Activated CD8-positive, alpha-beta T cell treated with anti-CD3 and anti-CD28 coated beads for 36 hours (primary cell): ENCODE data around the gene LGALS7B. TPM values are rescaled to one million over a fixed set of nuclear protein-coding genes. Genes with fewer than 3 reads are reported as not detected.
"Not testable (repeated sequence)": the region's sequence is repeated elsewhere in the genome, so short reads cannot be mapped to it uniquely, and the experiment has no call there.

Source experiments
- ATAC-seq: fragments of 200-7000 bp; cut with Tn5 transposase; one replicate; pipeline ENCODE4 v1.10.0; 2021; ENCODE audit warnings: mild to moderate bottlenecking, moderate library complexity
- CTCF ChIA-PET: fragments of 350-600 bp; sonication (Branson Sonifier 250); formaldehyde crosslinking; loops from one replicate; lab custom pipeline; 2021; ENCODE audit warnings: antibody characterized with exemption; lab: Charles Lee
- POLR2A ChIA-PET: fragments of 350-600 bp; sonication (Branson Sonifier 250); formaldehyde crosslinking; loops from one replicate; lab custom pipeline; 2021; ENCODE audit warnings: antibody characterized with exemption; lab: Charles Lee
- DNase-seq: peaks from one replicate; pipeline ENCODE4 v3.0.0-alpha.2; 2020
- H3K27ac Mint-ChIP-seq: one replicate; pipeline ENCODE4 v1.8.0; 2021; ENCODE audit warnings: mild to moderate bottlenecking, mixed read lengths
- H3K27me3 Mint-ChIP-seq: one replicate; pipeline ENCODE4 v1.8.0; 2021; ENCODE audit warnings: mixed read lengths
- H3K36me3 Mint-ChIP-seq: one replicate; pipeline ENCODE4 v1.8.0; 2021; ENCODE audit warnings: low read depth, mixed read lengths
- H3K4me1 Mint-ChIP-seq: one replicate; pipeline ENCODE4 v1.8.0; 2021; ENCODE audit warnings: low read depth, mixed read lengths
- H3K4me3 Mint-ChIP-seq: one replicate; pipeline ENCODE4 v1.8.0; 2021; ENCODE audit warnings: mild to moderate bottlenecking, moderate library complexity, mixed read lengths
- H3K9me3 Mint-ChIP-seq: one replicate; pipeline ENCODE4 v1.8.0; 2021; ENCODE audit warnings: mixed read lengths
- CTCF ChIP-seq: fragments of 200-600 bp; IDR thresholded peaks from one replicate; pipeline ENCODE4 v1.8.0; 2022; ENCODE audit warnings: antibody characterized with exemption, mild to moderate bottlenecking
- intact Hi-C: fragments of 100-400 bp; cut with micrococcal nuclease; formaldehyde crosslinking; loops from one replicate; pipeline ENCODE4 v1.10.0; 2022
- total RNA-seq, 2 experiments: library from RNA; stranded (reverse); gene quantifications; one replicate each; pipeline ENCODE4 v1.2.3, GENCODE V29; 2021

LGALS7B gene
- total RNA-seq, 2 experiments from 2014 or later = not detected

GRCh38 chr19:38763795-38764220 lies 25.2 kb upstream of the LGALS7B start:
- H3K9me3 Mint-ChIP-seq = no peaks in the 10 kb centered on the region
- TF ChIP-seq CTCF = no peak
- ChIA-PET CTCF (no interaction called here), POLR2A (no interaction called here)
- no peaks in the 10 kb centered on the region for H3K4me1 Mint-ChIP-seq
- H3K4me3 Mint-ChIP-seq = no peak overlapping the region
- no peaks in the 10 kb centered on the region for H3K27me3 Mint-ChIP-seq
- intact Hi-C loops = no loop called here
- no peaks in the 10 kb centered on the region for H3K36me3 Mint-ChIP-seq
- DNase-seq = no peak
- no peak overlapping the region for H3K27ac Mint-ChIP-seq
- no peak for ATAC-seq

- POLR2A ChIA-PET = no interaction called here
- CTCF ChIA-PET = no interaction called here
- Mint-ChIP-seq H3K36me3 (no peaks in the 10 kb centered on the region), H3K4me1 (peaks cover 5% of the 10 kb centered on the region), H3K4me3 (no peak overlapping the region), H3K27ac (no peak overlapping the region), H3K9me3 (no peaks in the 10 kb centered on the region), H3K27me3 (no peaks in the 10 kb centered on the region)
- TF ChIP-seq CTCF = no peak
- intact Hi-C loops = no loop called here
- no peak for DNase-seq
- ATAC-seq = no peak
These were observed 23.8 kb upstream of the LGALS7B start for GRCh38 chr19:38765214-38765613.

GRCh38 chr19:38766276-38767047 lies 22.5 kb upstream of the LGALS7B start:
- CTCF ChIA-PET = no interaction called here
- no peak overlapping the region for H3K27ac Mint-ChIP-seq
- H3K27me3 Mint-ChIP-seq = no peaks in the 10 kb centered on the region
- no peak for TF ChIP-seq CTCF
- no peak overlapping the region for H3K4me3 Mint-ChIP-seq
- H3K36me3 Mint-ChIP-seq = no peaks in the 10 kb centered on the region
- no peaks in the 10 kb centered on the region for H3K9me3 Mint-ChIP-seq
- intact Hi-C loops = no loop called here
- ATAC-seq (no peak), DNase-seq (no peak)
- peaks cover 5% of the 10 kb centered on the region for H3K4me1 Mint-ChIP-seq
- POLR2A ChIA-PET = no interaction called here

GRCh38 chr19:38769635-38770211 lies 19.3 kb upstream of the LGALS7B start:
- intact Hi-C loops = no loop called here
- no peaks in the 10 kb centered on the region for H3K36me3 Mint-ChIP-seq
- no peak overlapping the region for H3K27ac Mint-ChIP-seq
- ChIA-PET CTCF (interaction anchor here (0.6 to 1.7 kb wide), 14 partner anchors 9 to 367 kb away, joined by 3 to 16 read pairs (median 4); partner anchors contain the start of genes CAPN12 and FAM98C), POLR2A (interaction anchor here (0.7 to 1.1 kb wide), 4 partner anchors 17 to 183 kb away, joined by 3 to 5 read pairs (median 3); partner anchors contain the start of gene ECH1)
- ATAC-seq (peak; percentile 85), DNase-seq (peak; percentile 90)
- TF ChIP-seq CTCF = peak; percentile 78
- no peaks in the 10 kb centered on the region for H3K9me3 Mint-ChIP-seq
- H3K4me1 Mint-ChIP-seq = peaks cover 5% of the 10 kb centered on the region
- H3K4me3 Mint-ChIP-seq = peak overlapping the region; percentile 32
- no peaks in the 10 kb centered on the region for H3K27me3 Mint-ChIP-seq

- H3K27me3 Mint-ChIP-seq, H3K27ac Mint-ChIP-seq, H3K9me3 Mint-ChIP-seq, H3K36me3 Mint-ChIP-seq, intact Hi-C loops, H3K4me1 Mint-ChIP-seq, DNase-seq, POLR2A ChIA-PET: not testable (repeated sequence)
- peak overlapping the region; percentile 29 for H3K4me3 Mint-ChIP-seq
- peak; percentile 6 for ATAC-seq
- CTCF ChIA-PET = interaction anchor here (0.8 to 1.7 kb wide), 8 partner anchors 9 to 182 kb away, joined by 3 to 16 read pairs (median 4); partner anchors contain the start of gene CAPN12
These were observed 18.6 kb upstream of the LGALS7B start for GRCh38 chr19:38770228-38770948.

- POLR2A ChIA-PET, H3K9me3 Mint-ChIP-seq, DNase-seq, H3K27ac Mint-ChIP-seq, CTCF ChIA-PET, intact Hi-C loops, H3K4me1 Mint-ChIP-seq, H3K4me3 Mint-ChIP-seq, H3K36me3 Mint-ChIP-seq, H3K27me3 Mint-ChIP-seq: not testable (repeated sequence)
- peak; percentile 85 for ATAC-seq
These were observed 18.1 kb upstream of the LGALS7B start for GRCh38 chr19:38770949-38771275.

GRCh38 chr19:38771569-38771968 lies 17.4 kb upstream of the LGALS7B start:
- H3K9me3 Mint-ChIP-seq, H3K4me3 Mint-ChIP-seq, DNase-seq, ATAC-seq, H3K27me3 Mint-ChIP-seq, CTCF ChIA-PET, intact Hi-C loops, H3K4me1 Mint-ChIP-seq, POLR2A ChIA-PET, H3K27ac Mint-ChIP-seq, H3K36me3 Mint-ChIP-seq: not testable (repeated sequence)
